Loucy (cell line): ENCODE measurements around the gene GASK1A.

Experiments
- CTCF ChIP-seq: fragments of 200-600 bp; sonication (generic); conservative IDR thresholded peaks from 2 replicates; pipeline ENCODE4 v1.5.1; 2014; ENCODE audit warnings: mild to moderate bottlenecking, antibody characterized with exemption, low read length
- EZH2phosphoT487 ChIP-seq: fragments of 200-600 bp; IDR thresholded peaks from 2 replicates; pipeline ENCODE4 v1.6.1; 2018; ENCODE audit warnings: antibody characterized with exemption, mild to moderate bottlenecking, moderate library complexity, borderline replicate concordance

DNA sequence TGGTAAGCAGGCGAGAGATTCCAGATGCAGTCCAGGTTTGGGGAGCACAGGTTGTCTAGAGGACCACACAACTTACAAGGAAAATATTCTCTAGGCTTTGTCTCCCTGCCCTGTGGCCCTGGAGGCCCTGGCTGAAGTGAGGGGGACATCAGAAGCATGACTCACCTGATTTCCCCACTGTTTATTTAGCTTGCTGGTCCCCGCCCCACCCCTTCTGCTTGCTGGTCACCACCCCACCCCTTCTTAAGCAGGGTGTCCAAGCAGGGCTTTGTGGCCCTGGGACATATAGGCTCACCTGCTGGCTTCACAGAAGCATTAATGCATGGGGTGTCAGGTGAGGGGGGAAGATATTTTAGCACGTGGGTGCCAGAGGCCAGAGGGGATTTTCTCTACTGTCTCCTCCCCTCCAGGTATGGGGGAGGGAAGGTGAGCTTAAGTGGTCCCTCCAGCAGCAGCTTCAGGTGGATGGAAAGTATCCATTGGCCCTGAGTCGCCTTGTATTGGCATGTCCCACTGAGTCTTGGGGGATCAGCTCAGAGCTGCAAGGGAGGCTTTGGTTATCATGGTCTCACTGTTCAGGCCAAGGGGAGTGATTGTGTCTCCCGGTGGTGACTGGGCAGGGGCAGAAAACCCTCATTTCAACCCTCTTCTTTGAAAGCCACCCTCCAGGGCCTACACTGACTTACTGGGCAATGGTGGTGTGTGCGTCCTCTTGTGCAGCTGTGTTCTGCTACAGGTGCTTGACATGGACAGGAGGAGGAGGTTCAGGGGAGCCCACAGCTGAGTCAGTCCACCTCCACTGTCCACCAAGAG, 49.8 kb downstream of the GASK1A start:
- TF ChIP-seq CTCF, result no peak
- no peak for TF ChIP-seq EZH2phosphoT487
